Type B pancreatic cell (in vitro differentiated cells): Measurements from ENCODE around the gene MEX3B. TPM values are rescaled to one million over a fixed set of nuclear protein-coding genes. Genes with fewer than 3 reads are reported as not detected.

Experiments used
- DNase-seq: peaks from one replicate; pipeline ENCODE4 v3.0.0; 2021; ENCODE audit warnings: mixed read lengths; ENCODE audit not compliant: unreplicated experiment; ENCODE audit errors: extremely low spot score
- H3K27ac Mint-ChIP-seq: 2 replicates; pipeline ENCODE4 v1.8.0; 2021; ENCODE audit warnings: mild to moderate bottlenecking, mixed read lengths
- H3K27me3 Mint-ChIP-seq: 2 replicates; pipeline ENCODE4 v1.8.0; 2021; ENCODE audit warnings: mixed read lengths
- H3K36me3 Mint-ChIP-seq: 2 replicates; pipeline ENCODE4 v1.8.0; 2021; ENCODE audit warnings: mixed read lengths
- H3K4me1 Mint-ChIP-seq: one replicate; pipeline ENCODE4 v1.8.0; 2021; ENCODE audit warnings: mixed read lengths; ENCODE audit not compliant: unreplicated experiment
- H3K4me3 Mint-ChIP-seq: 2 replicates; pipeline ENCODE4 v1.8.0; 2021; ENCODE audit warnings: mild to moderate bottlenecking, mixed read lengths
- H3K9me3 Mint-ChIP-seq: 2 replicates; pipeline ENCODE4 v1.8.0; 2021; ENCODE audit warnings: mixed read lengths
- total RNA-seq: library from RNA; stranded (reverse); gene quantifications from 2 replicates; pipeline ENCODE4 v1.2.1, GENCODE V29; 2021; ENCODE audit warnings: low replicate concordance
- TF ChIP-seq, protein P1 (sequence below): fragments of 200-600 bp; sonication (generic); conservative IDR thresholded peaks from 2 replicates; pipeline ENCODE4 v1.5.0; 2021; ENCODE audit warnings: antibody characterized with exemption, mild to moderate bottlenecking

The MEX3B gene
- total RNA-seq, 1 donor from 2014 or later: 46.1 TPM

DNA sequence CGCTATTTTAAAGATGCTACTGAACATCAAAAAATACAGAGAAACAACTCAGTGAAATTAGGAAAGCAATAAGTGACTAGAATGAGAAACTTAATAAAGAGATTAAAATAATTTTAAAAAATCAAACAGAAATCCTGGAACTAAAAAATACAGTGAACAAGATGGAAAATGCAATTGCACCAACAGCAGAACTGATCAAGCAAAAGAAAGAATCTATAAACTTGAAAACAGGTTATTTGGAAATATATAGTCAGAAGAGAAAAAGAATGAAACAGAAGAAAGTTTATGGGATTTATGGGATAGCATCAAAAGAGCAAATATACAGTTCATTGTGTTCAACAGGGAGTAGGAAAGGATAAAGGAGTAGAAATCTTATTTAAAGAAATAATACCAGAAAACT lies 53.3 kb downstream of the MEX3B start:
- peak overlapping the region; percentile 52 for H3K4me3 Mint-ChIP-seq
- no peaks in the 10 kb centered on the region for H3K27me3 Mint-ChIP-seq
- no peaks in the 10 kb centered on the region for H3K4me1 Mint-ChIP-seq
- no peak for DNase-seq
- peaks cover 7% of the 10 kb centered on the region for H3K9me3 Mint-ChIP-seq
- H3K36me3 Mint-ChIP-seq: peaks cover 13% of the 10 kb centered on the region
- H3K27ac Mint-ChIP-seq: no peak overlapping the region
- TF ChIP-seq, protein P1, sequence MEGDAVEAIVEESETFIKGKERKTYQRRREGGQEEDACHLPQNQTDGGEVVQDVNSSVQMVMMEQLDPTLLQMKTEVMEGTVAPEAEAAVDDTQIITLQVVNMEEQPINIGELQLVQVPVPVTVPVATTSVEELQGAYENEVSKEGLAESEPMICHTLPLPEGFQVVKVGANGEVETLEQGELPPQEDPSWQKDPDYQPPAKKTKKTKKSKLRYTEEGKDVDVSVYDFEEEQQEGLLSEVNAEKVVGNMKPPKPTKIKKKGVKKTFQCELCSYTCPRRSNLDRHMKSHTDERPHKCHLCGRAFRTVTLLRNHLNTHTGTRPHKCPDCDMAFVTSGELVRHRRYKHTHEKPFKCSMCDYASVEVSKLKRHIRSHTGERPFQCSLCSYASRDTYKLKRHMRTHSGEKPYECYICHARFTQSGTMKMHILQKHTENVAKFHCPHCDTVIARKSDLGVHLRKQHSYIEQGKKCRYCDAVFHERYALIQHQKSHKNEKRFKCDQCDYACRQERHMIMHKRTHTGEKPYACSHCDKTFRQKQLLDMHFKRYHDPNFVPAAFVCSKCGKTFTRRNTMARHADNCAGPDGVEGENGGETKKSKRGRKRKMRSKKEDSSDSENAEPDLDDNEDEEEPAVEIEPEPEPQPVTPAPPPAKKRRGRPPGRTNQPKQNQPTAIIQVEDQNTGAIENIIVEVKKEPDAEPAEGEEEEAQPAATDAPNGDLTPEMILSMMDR: no peak

Other genes starting within 250 kb of the MEX3B start
- gene EFL1, start 216.7 kb upstream of the MEX3B start, total RNA-seq: 17.0 and 20.0 TPM in 2 replicates
- gene SAXO2, start 216.8 kb upstream of the MEX3B start, total RNA-seq: 2.4 and 5.8 TPM in 2 replicates